ENCODE results near the gene KRTAP12-4.

DNA sequence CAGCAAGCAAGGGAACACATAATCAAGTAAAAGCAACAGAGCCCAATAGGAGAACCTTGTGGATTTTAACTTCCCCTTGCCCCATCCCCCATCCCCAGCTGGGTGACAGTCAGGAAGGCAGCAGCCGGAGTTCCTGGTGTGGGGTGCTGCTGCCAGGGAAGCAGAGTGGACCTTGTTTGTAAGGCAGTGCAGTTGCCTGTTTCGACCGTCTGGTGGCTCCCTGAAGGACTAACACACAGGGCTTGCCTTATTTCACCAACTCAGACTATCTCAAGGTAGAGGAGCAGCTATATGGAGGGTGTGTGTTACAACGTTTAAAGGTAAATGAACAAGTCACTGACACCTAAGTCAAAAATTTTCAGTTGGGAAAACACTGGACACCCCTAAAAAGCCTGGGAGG is 36.0 kb downstream of the KRTAP12-4 start:
- TF ChIP-seq, protein P1, sequence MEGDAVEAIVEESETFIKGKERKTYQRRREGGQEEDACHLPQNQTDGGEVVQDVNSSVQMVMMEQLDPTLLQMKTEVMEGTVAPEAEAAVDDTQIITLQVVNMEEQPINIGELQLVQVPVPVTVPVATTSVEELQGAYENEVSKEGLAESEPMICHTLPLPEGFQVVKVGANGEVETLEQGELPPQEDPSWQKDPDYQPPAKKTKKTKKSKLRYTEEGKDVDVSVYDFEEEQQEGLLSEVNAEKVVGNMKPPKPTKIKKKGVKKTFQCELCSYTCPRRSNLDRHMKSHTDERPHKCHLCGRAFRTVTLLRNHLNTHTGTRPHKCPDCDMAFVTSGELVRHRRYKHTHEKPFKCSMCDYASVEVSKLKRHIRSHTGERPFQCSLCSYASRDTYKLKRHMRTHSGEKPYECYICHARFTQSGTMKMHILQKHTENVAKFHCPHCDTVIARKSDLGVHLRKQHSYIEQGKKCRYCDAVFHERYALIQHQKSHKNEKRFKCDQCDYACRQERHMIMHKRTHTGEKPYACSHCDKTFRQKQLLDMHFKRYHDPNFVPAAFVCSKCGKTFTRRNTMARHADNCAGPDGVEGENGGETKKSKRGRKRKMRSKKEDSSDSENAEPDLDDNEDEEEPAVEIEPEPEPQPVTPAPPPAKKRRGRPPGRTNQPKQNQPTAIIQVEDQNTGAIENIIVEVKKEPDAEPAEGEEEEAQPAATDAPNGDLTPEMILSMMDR (IDR thresholded peaks at IDR 0.05): no peak
- TF ChIP-seq POLR2A (IDR thresholded peaks at IDR 0.05): no peak

Measured in suprapubic skin (tissue), 3 donors.